ENCODE data around the gene ZBTB7A. TPM values are rescaled to one million over a fixed set of nuclear protein-coding genes. Genes with fewer than 3 reads are reported as not detected.
A peak's percentile ranks its signal among the peaks of the same experiment; 100 is the strongest.

The ZBTB7A gene
- total and polyA plus RNA-seq, 10 of the 15 experiments (the other 5 are each of a cell fraction or from before 2014, with no cell fraction given) = 0.26 to 42.4 (median 4.5) TPM

DNA sequence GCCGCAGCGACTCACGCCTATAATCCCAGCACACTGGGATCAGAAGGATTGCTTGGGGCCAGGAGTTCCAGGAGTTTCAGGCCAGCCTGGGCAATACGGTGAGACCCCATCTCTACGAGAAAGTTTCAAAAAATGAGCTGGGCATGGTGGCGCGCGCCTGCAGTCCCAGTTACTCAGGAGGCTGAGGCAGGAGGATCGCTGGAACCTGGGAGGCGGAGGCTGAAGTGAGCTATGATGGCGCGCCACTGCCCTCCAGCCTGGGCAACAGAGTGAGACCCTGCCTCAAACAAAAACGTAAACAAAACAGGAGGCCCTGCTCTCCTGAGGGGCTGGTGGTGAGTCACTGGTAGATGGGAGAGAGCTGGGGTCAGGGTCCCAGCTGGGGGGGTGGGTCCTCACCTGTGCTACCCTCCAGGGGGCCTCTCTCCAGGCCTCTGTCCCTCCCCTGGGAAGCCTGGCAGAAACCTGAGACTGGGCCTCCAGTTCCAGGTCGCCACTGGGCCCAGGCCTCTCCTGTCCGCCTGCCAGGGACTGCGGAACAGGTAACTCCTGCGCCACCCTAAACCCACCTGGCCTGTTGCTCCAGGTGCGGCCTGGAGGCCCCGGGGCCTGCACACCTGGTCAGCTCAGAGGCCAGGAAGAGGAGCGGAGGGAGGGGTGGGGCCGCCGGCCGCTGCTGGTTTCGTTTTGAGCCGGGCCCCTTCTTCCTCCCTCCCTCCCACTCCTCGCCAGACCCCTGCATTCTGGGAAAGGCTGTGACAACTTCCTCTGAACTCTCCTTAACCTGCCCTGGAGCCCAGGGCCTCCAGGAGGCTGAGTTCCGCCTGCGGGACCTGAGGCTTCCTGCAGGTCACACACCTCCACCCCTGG is 17.2 kb upstream of the ZBTB7A start:
- H3K4me2 ChIP-seq (ENCODE audit: control insufficient read depth, insufficient read depth) = peak overlapping the region; percentile 74
- no peaks in the 10 kb centered on the region for H3K36me3 ChIP-seq (ENCODE audit: control insufficient read depth in 2 of 2, insufficient read depth in 2 of 2, low read length in 1 of 2)
- H3K9ac ChIP-seq (ENCODE audit: control insufficient read depth, insufficient read depth, low read length) = peak overlapping the region; percentile 43; the same call in 1 of the 2 replicates
- DNase-seq (ENCODE audit: low read depth, low spot score) = no peak
- intact Hi-C loops (cut with micrococcal nuclease; ENCODE audit: unreplicated experiment) = no loop called here
- peak overlapping the region; percentile 48; the same call in 1 of the 2 replicates for H3K4me3 ChIP-seq
- RAD21 ChIA-PET (ENCODE audit: unreplicated experiment) = interaction anchor here (0.5 to 0.9 kb wide), 3 partner anchors 17 to 388 kb away, joined by 3 read pairs; partner anchors contain the start of gene ZBTB7A
- no peak for FAIRE-seq
- no peaks in the 10 kb centered on the region for H4K20me1 ChIP-seq (ENCODE audit: control insufficient read depth, insufficient read depth)
- peak overlapping the region; percentile 64 for H2AFZ ChIP-seq (ENCODE audit: control insufficient read depth, low read depth, low read length)
- in situ Hi-C loops (cut with MboI) = no loop called here
- no peaks in the 10 kb centered on the region for H3K79me2 ChIP-seq (ENCODE audit: control insufficient read depth, insufficient read depth, low read length)
- POLR2A ChIA-PET = interaction anchor here (0.6 to 1.0 kb wide), 4 partner anchors 24 to 989 kb away, joined by 3 read pairs; partner anchors contain the start of gene EEF2
- 55% methylated on average over 22 of the region's 28 CpGs for WGBS (ENCODE audit: insufficient coverage, insufficient replicate concordance, low lambda C conversion rate, missing lambda C conversion rate)
- 0 out of 2 replicates have a peak overlapping the region, but pooled peaks have one; percentile 20 for H3K27ac ChIP-seq (ENCODE audit: control insufficient read depth, insufficient read depth)
- SMC1A ChIA-PET (ENCODE audit: uncharacterized antibody, unreplicated experiment) = interaction anchor here (1.3 kb wide), 1 partner anchor 9 kb away, joined by 3 read pairs; no protein-coding TSS in a partner anchor
- peak; percentile 72 for ATAC-seq
- H3K9me3 ChIP-seq (replicated peaks; ENCODE audit: control insufficient read depth, insufficient read depth, low read length) = no peaks in the 10 kb centered on the region
- CTCF ChIA-PET = no interaction called here
- no peaks in the 10 kb centered on the region for H3K27me3 ChIP-seq (replicated peaks in 1 of 2; ENCODE audit: control insufficient read depth in 2 of 2, insufficient read depth in 2 of 2, low read length in 1 of 2)
- BruUV-seq (replicated peaks) = no TSS peak
- peaks cover 10% of the 10 kb centered on the region for H3K4me1 ChIP-seq (ENCODE audit: control insufficient read depth, insufficient read depth, low read length)
- TF ChIP-seq, protein P1, sequence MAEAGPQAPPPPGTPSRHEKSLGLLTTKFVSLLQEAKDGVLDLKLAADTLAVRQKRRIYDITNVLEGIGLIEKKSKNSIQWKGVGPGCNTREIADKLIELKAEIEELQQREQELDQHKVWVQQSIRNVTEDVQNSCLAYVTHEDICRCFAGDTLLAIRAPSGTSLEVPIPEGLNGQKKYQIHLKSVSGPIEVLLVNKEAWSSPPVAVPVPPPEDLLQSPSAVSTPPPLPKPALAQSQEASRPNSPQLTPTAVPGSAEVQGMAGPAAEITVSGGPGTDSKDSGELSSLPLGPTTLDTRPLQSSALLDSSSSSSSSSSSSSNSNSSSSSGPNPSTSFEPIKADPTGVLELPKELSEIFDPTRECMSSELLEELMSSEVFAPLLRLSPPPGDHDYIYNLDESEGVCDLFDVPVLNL (IDR thresholded peaks at IDR 0.05; ENCODE audit: low read depth, low read length) = no peak
- peak; percentile 43; the same call in 1 of the 2 replicates for TF ChIP-seq POLR2A (IDR thresholded peaks at IDR 0.05; ENCODE audit: low read depth, low read length)
- TF ChIP-seq POLR2AphosphoS5 (IDR thresholded peaks at IDR 0.05; ENCODE audit: low read length) = 0 out of 2 replicates have a peak, but pooled peaks have one; percentile 25
- no peak for TF ChIP-seq SPI1 (IDR thresholded peaks at IDR 0.05; ENCODE audit: borderline replicate concordance, insufficient read depth, low read depth, low read length)
- TF ChIP-seq SREBF1 (IDR thresholded peaks at IDR 0.05; ENCODE audit: low read length) = no peak
- TF ChIP-seq, protein P2, sequence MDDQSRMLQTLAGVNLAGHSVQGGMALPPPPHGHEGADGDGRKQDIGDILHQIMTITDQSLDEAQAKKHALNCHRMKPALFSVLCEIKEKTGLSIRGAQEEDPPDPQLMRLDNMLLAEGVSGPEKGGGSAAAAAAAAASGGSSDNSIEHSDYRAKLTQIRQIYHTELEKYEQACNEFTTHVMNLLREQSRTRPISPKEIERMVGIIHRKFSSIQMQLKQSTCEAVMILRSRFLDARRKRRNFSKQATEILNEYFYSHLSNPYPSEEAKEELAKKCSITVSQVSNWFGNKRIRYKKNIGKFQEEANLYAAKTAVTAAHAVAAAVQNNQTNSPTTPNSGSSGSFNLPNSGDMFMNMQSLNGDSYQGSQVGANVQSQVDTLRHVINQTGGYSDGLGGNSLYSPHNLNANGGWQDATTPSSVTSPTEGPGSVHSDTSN (IDR thresholded peaks at IDR 0.05; ENCODE audit: insufficient replicate concordance, low read depth, low read length) = no peak
- TF ChIP-seq NR2C2 (IDR thresholded peaks at IDR 0.05; ENCODE audit: borderline replicate concordance, control insufficient read depth, insufficient read length, low read depth) = no peak
- no peak for TF ChIP-seq NFIC (IDR thresholded peaks at IDR 0.05; ENCODE audit: low read depth, low read length)
- TF ChIP-seq, protein P3, sequence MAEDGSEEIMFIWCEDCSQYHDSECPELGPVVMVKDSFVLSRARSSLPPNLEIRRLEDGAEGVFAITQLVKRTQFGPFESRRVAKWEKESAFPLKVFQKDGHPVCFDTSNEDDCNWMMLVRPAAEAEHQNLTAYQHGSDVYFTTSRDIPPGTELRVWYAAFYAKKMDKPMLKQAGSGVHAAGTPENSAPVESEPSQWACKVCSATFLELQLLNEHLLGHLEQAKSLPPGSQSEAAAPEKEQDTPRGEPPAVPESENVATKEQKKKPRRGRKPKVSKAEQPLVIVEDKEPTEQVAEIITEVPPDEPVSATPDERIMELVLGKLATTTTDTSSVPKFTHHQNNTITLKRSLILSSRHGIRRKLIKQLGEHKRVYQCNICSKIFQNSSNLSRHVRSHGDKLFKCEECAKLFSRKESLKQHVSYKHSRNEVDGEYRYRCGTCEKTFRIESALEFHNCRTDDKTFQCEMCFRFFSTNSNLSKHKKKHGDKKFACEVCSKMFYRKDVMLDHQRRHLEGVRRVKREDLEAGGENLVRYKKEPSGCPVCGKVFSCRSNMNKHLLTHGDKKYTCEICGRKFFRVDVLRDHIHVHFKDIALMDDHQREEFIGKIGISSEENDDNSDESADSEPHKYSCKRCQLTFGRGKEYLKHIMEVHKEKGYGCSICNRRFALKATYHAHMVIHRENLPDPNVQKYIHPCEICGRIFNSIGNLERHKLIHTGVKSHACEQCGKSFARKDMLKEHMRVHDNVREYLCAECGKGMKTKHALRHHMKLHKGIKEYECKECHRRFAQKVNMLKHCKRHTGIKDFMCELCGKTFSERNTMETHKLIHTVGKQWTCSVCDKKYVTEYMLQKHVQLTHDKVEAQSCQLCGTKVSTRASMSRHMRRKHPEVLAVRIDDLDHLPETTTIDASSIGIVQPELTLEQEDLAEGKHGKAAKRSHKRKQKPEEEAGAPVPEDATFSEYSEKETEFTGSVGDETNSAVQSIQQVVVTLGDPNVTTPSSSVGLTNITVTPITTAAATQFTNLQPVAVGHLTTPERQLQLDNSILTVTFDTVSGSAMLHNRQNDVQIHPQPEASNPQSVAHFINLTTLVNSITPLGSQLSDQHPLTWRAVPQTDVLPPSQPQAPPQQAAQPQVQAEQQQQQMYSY (CRISPR knock-in tag; IDR thresholded peaks at IDR 0.05) = no peak
- TF ChIP-seq SMARCA5 (IDR thresholded peaks at IDR 0.05) = no peak
- no peak for TF ChIP-seq FOXK2 (IDR thresholded peaks at IDR 0.05)
- no peak for TF ChIP-seq POLR2AphosphoS2 (IDR thresholded peaks at IDR 0.05; ENCODE audit: low read depth, low read length)
- no peak for TF ChIP-seq ZSCAN29 (IDR thresholded peaks at IDR 0.05)
- TF ChIP-seq GABPA (IDR thresholded peaks at IDR 0.05; ENCODE audit: low read depth) = peak; percentile 72
- no peak for TF ChIP-seq MTA3 (IDR thresholded peaks at IDR 0.05; ENCODE audit: borderline replicate concordance, low read length)
- no peak for TF ChIP-seq BRCA1 (IDR thresholded peaks at IDR 0.05; ENCODE audit: low read depth, low read length)
- TF ChIP-seq CREB1 (IDR thresholded peaks at IDR 0.05; ENCODE audit: low read depth) = peak; percentile 31; the same call in 1 of the 2 replicates
- no peak for TF ChIP-seq CHD1 (IDR thresholded peaks at IDR 0.05; ENCODE audit: low read depth, low read length)
- no peak for TF ChIP-seq WRNIP1 (IDR thresholded peaks at IDR 0.05; ENCODE audit: borderline replicate concordance, low read depth, low read length)

Measured in GM12878 (cell line).